ENCODE data around the gene GMPR.

Gene GMPR

GRCh38 chr6:16306334-16306733 lies 67.9 kb downstream of the GMPR start:
- no peak for DNase-seq

- no peak for DNase-seq
Measured at GRCh38 chr6:16311763-16312162, 73.4 kb downstream of the GMPR start.

GRCh38 chr6:16313732-16314131 lies 75.3 kb downstream of the GMPR start:
- no peak for DNase-seq

- no peak for DNase-seq
Measured at GRCh38 chr6:16314296-16314695, 75.9 kb downstream of the GMPR start.

- DNase-seq: no peak
Measured at GRCh38 chr6:16316741-16317251, 78.4 kb downstream of the GMPR start.

- DNase-seq: peak in 1 of 4 experiments; percentile 6
Measured at GRCh38 chr6:16318538-16318937, 80.2 kb downstream of the GMPR start.

- DNase-seq: no peak
Measured at GRCh38 chr6:16318953-16319720, 80.8 kb downstream of the GMPR start.

- peak; percentile 14 to 48 (median 46) for DNase-seq
Measured at GRCh38 chr6:16319813-16320532, 81.6 kb downstream of the GMPR start.

- DNase-seq: no peak
Measured at GRCh38 chr6:16320533-16321340, 82.3 kb downstream of the GMPR start.

- DNase-seq: no peak
Measured at GRCh38 chr6:16321341-16321710, 82.9 kb downstream of the GMPR start.

GRCh38 chr6:16321826-16322225 lies 83.4 kb downstream of the GMPR start:
- no peak for DNase-seq

- peak; percentile 29 to 69 (median 42) for DNase-seq
Measured at GRCh38 chr6:16322666-16323312, 84.4 kb downstream of the GMPR start.

- DNase-seq: no peak
Measured at GRCh38 chr6:16324184-16324583, 85.8 kb downstream of the GMPR start.

GRCh38 chr6:16324606-16325225 lies 86.3 kb downstream of the GMPR start:
- DNase-seq: no peak

GRCh38 chr6:16326531-16326930 lies 88.1 kb downstream of the GMPR start:
- DNase-seq: no peak

GRCh38 chr6:16326971-16327776 lies 88.8 kb downstream of the GMPR start:
- DNase-seq: no peak

GRCh38 chr6:16327777-16328325 lies 89.5 kb downstream of the GMPR start:
- DNase-seq: no peak

- no peak for DNase-seq
Measured at GRCh38 chr6:16329233-16329632, 90.8 kb downstream of the GMPR start.

- DNase-seq: peak; percentile 16 to 55 (median 42)
Measured at GRCh38 chr6:16331384-16332174, 93.2 kb downstream of the GMPR start.

GRCh38 chr6:16332175-16332542 lies 93.8 kb downstream of the GMPR start:
- DNase-seq: peak; percentile 35 to 56 (median 51)

Measured in activated naive CD4-positive, alpha-beta T cell (primary cell).